ENCODE data around the gene ASIC3. TPM values are rescaled to one million over a fixed set of nuclear protein-coding genes. Genes with fewer than 3 reads are reported as not detected.
A peak's percentile ranks its signal among the peaks of the same experiment; 100 is the strongest.

ASIC3 gene
- total and polyA plus RNA-seq, 2 experiments from 2014 or later, result 2.1 to 4.5 TPM

DNA sequence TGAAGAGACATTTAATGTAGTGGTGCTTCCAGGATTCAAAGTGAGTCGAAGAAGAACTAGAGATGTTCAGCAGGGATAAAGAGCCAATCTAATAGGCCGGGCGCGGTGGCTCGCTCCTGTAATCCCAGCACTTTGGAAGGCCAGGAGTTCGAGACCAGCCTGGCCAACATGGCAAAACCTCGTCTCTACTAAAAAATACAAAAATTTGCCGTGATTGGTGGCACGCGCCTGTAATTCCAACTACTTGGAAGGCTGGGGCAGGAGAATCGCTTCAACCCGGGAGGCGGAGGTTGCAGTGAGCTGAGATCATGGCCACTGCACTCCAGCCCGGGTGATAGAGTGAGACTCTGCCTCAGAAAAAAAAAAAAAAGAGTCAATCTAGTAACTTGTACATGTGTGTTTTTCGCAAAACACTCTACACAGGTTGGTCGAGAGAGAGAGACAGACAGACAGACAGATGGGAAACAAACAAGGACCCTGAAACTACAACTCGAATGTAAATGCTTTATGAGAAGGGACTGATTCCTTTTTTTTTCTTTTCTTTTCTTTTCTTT is 19.3 kb upstream of the ASIC3 start:
- peak overlapping the region; percentile 51 for H3K4me3 ChIP-seq
- H3K27me3 ChIP-seq, result no peaks in the 10 kb centered on the region
- H3K36me3 ChIP-seq (replicated peaks; ENCODE audit: insufficient read depth, low read depth), result no peaks in the 10 kb centered on the region
- peak overlapping the region; percentile 84 for H2AFZ ChIP-seq
- peak overlapping the region; percentile 73 for H3K27ac ChIP-seq
- peak overlapping the region; percentile 85 for H3K4me2 ChIP-seq
- H3K9me2 ChIP-seq (replicated peaks; ENCODE audit: insufficient read depth), result no peaks in the 10 kb centered on the region
- 77% methylated on average over 17 of the region's 17 CpGs for WGBS (ENCODE audit: low lambda C conversion rate, missing lambda C conversion rate)
- no peak for TF ChIP-seq EZH2 (IDR thresholded peaks at IDR 0.05; ENCODE audit: borderline replicate concordance)
- TF ChIP-seq EZH2phosphoT487 (IDR thresholded peaks at IDR 0.05; ENCODE audit: low read depth, severe bottlenecking, unreplicated experiment), result no peak
- peaks cover 8% of the 10 kb centered on the region for H3K4me1 ChIP-seq (ENCODE audit: insufficient read depth)
- peaks cover 13% of the 10 kb centered on the region for H3K79me2 ChIP-seq
- no peaks in the 10 kb centered on the region for H3K9me3 ChIP-seq (ENCODE audit: low read depth)
- no peaks in the 10 kb centered on the region for H4K20me1 ChIP-seq (ENCODE audit: insufficient read depth, poor library complexity, severe bottlenecking)
- no peak for DNase-seq (ENCODE audit: low spot score)

DNA sequence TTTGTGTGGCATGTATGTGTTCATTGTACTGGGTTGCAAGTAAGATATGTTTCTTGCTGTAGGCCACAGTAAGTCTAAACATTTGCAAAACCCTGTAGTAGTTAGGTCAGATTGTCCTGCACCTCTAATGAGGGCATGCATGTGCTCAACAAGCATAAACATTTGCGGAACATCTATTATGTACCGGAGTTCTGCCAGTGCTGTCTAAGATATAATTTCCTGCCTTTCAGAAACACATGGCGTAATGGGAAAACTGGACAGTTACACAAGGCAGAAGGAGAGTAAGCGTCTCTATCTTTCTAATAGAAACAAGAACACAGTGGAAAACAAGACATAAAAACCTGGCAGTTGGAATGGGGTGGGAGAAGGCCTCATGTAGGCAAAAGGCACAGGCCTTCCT is 17.3 kb upstream of the ASIC3 start:
- H3K36me3 ChIP-seq (replicated peaks; ENCODE audit: insufficient read depth, low read depth), result no peaks in the 10 kb centered on the region
- H3K9me2 ChIP-seq (replicated peaks; ENCODE audit: insufficient read depth), result no peaks in the 10 kb centered on the region
- no peaks in the 10 kb centered on the region for H3K9me3 ChIP-seq (ENCODE audit: low read depth)
- no peak overlapping the region for H2AFZ ChIP-seq
- no peak for DNase-seq (ENCODE audit: low spot score)
- peaks cover 8% of the 10 kb centered on the region for H3K4me1 ChIP-seq (ENCODE audit: insufficient read depth)
- H3K27ac ChIP-seq, result no peak overlapping the region
- H3K4me2 ChIP-seq, result no peak overlapping the region
- no peak overlapping the region for H3K4me3 ChIP-seq
- TF ChIP-seq, protein P1, sequence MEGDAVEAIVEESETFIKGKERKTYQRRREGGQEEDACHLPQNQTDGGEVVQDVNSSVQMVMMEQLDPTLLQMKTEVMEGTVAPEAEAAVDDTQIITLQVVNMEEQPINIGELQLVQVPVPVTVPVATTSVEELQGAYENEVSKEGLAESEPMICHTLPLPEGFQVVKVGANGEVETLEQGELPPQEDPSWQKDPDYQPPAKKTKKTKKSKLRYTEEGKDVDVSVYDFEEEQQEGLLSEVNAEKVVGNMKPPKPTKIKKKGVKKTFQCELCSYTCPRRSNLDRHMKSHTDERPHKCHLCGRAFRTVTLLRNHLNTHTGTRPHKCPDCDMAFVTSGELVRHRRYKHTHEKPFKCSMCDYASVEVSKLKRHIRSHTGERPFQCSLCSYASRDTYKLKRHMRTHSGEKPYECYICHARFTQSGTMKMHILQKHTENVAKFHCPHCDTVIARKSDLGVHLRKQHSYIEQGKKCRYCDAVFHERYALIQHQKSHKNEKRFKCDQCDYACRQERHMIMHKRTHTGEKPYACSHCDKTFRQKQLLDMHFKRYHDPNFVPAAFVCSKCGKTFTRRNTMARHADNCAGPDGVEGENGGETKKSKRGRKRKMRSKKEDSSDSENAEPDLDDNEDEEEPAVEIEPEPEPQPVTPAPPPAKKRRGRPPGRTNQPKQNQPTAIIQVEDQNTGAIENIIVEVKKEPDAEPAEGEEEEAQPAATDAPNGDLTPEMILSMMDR (IDR thresholded peaks at IDR 0.05; ENCODE audit: poor library complexity), result no peak
- no peak for TF ChIP-seq EZH2 (IDR thresholded peaks at IDR 0.05; ENCODE audit: borderline replicate concordance)
- no peak for TF ChIP-seq EZH2phosphoT487 (IDR thresholded peaks at IDR 0.05; ENCODE audit: low read depth, severe bottlenecking, unreplicated experiment)
- H3K27me3 ChIP-seq, result no peaks in the 10 kb centered on the region
- WGBS (ENCODE audit: low lambda C conversion rate, missing lambda C conversion rate), result 88% methylated on average over 4 of the region's 4 CpGs
- H3K79me2 ChIP-seq, result peaks cover 13% of the 10 kb centered on the region
- no peaks in the 10 kb centered on the region for H4K20me1 ChIP-seq (ENCODE audit: insufficient read depth, poor library complexity, severe bottlenecking)

DNA sequence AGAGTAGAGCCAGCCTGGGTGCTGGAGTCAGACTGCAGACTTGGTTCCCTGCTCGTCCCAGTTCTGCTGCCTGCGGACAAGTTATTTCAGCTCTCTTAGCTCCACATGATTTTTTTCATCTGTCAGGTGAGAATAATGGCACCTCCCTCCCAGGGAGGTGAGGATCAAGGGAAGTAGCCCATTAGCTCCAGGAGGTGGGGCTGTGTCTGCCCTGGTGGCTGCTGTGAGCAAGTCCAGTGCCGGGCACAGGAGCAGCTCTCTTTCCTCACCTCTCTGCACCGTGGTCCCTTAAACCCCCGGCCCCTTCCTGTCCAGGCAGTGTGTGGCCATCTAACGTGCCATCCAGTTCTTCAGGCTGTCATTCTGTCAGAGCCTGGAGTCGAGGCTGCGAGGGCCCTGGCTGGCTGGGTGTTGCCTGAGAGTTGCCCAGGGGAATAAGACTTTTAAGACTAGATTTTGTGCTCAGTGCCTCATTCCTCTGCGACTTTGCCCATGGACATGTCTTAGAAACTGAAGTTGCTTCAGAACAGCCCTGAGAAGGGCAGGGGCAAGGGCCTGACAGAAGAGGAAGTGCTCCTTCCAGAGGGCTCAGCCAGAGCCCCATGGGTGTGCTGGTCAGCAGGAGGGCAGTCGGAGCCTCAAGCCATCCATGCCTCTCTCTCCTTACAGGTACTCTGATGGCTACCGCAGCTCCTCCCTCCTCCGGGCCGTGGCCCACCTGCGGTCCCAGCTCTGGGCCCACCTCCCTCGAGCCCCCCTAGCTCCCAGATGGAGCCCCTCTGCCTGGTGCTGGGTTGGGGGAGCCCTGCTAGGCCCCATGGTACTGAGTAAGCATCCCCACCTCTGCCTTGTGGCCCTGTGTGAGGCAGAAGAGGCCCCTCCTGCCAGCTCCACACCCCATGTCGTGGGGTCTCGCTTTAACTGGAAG is 15.1 kb upstream of the ASIC3 start:
- Histone ChIP-seq H3K79me2 (peaks cover 13% of the 10 kb centered on the region), H3K27me3 (no peaks in the 10 kb centered on the region), H4K20me1 (ENCODE audit: insufficient read depth, poor library complexity, severe bottlenecking) (no peaks in the 10 kb centered on the region), H3K9me3 (ENCODE audit: low read depth) (no peaks in the 10 kb centered on the region), H3K4me3 (no peak overlapping the region), H3K9me2 (replicated peaks; ENCODE audit: insufficient read depth) (no peaks in the 10 kb centered on the region), H3K27ac (no peak overlapping the region), H2AFZ (no peak overlapping the region), H3K36me3 (replicated peaks; ENCODE audit: insufficient read depth, low read depth) (no peaks in the 10 kb centered on the region), H3K4me1 (ENCODE audit: insufficient read depth) (peaks cover 8% of the 10 kb centered on the region), H3K4me2 (no peak overlapping the region)
- WGBS (ENCODE audit: low lambda C conversion rate, missing lambda C conversion rate), result 95% methylated on average over 17 of the region's 17 CpGs
- TF ChIP-seq EZH2phosphoT487 (IDR thresholded peaks at IDR 0.05; ENCODE audit: low read depth, severe bottlenecking, unreplicated experiment) (no peak), EZH2 (IDR thresholded peaks at IDR 0.05; ENCODE audit: borderline replicate concordance) (no peak)
- TF ChIP-seq, protein P1 (IDR thresholded peaks at IDR 0.05; ENCODE audit: poor library complexity), result no peak
- no peak for DNase-seq (ENCODE audit: low spot score)

DNA sequence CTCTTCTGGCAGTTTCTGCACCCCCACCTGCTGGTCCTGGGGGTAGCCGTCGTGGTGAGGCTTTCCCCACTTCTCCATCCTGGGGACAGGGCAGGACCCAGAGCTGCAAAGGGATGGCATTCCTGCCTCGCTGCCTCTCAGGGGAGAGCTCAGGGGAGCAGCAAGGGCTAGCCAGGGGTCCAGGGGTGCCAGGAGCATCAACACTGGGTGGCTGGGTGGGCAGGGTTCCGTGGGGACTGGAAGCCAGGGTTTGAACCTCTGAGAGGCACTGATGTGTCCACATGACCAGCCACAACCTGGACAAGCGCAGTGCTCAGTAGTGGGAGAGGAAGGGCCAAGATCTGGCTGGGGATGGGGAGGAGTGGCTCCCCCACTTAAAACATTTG is 14.5 kb upstream of the ASIC3 start:
- DNase-seq (ENCODE audit: low spot score), result no peak
- Histone ChIP-seq H3K4me1 (ENCODE audit: insufficient read depth) (peaks cover 12% of the 10 kb centered on the region), H3K27ac (no peak overlapping the region), H3K4me3 (no peak overlapping the region), H3K27me3 (no peaks in the 10 kb centered on the region), H3K9me2 (replicated peaks; ENCODE audit: insufficient read depth) (no peaks in the 10 kb centered on the region), H3K4me2 (no peak overlapping the region), H3K36me3 (replicated peaks; ENCODE audit: insufficient read depth, low read depth) (no peaks in the 10 kb centered on the region), H4K20me1 (ENCODE audit: insufficient read depth, poor library complexity, severe bottlenecking) (no peaks in the 10 kb centered on the region), H3K79me2 (peaks cover 12% of the 10 kb centered on the region), H3K9me3 (ENCODE audit: low read depth) (no peaks in the 10 kb centered on the region), H2AFZ (no peak overlapping the region)
- TF ChIP-seq EZH2phosphoT487 (IDR thresholded peaks at IDR 0.05; ENCODE audit: low read depth, severe bottlenecking, unreplicated experiment), result no peak
- TF ChIP-seq, protein P1 (IDR thresholded peaks at IDR 0.05; ENCODE audit: poor library complexity), result no peak
- TF ChIP-seq EZH2 (IDR thresholded peaks at IDR 0.05; ENCODE audit: borderline replicate concordance), result no peak
- WGBS (ENCODE audit: low lambda C conversion rate, missing lambda C conversion rate), result 95% methylated on average over 5 of the region's 5 CpGs
